Activated CD4-positive, alpha-beta T cell treated with anti-CD3 and anti-CD28 coated beads, Interleukin-2, amount 50 U/mL, for 1 hour (primary cell): ENCODE results near the gene WAC.
A peak's percentile ranks its signal among the peaks of the same experiment; 100 is the strongest.

Source experiments
- DNase-seq: peaks from one replicate; pipeline ENCODE4 v3.0.0-alpha.2; 2020

Gene WAC

DNA sequence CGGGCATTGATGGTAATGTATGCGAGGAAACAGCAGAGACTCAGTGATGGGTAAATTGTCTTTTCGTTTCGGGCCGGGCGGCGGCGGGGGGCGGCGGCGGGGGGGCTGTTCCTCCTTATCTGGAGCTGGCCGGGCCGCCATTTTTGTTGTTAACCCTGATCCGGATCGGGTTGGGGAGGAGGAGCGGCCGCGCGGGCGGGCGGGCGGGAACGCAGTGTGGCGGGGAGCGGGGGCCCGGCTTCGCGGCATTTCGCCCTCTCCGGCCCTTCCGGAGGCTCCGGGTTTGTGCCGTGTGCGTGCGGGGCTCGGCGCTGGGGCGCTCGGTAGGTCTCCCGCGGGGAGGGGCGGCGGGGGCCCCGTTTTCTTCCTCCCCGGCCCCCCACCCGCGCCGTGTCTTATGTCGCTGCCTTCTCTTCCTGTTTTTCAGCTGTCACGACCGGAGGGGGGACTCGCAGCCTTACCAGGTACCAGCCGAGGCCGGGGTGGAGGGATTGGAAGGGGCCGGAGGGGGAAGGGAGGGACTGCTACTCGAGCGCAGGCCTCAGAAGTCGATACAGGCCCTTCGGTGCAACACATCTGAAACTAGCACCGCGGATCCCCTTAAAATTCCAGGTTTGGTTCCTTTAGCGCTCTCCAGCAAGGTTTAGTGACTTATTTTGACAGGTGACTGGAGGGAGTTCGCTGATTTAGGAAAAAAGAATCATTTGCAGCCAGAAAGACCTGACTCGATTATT lies 820 bp downstream of the WAC start:
- peak; percentile 65 for DNase-seq

DNA sequence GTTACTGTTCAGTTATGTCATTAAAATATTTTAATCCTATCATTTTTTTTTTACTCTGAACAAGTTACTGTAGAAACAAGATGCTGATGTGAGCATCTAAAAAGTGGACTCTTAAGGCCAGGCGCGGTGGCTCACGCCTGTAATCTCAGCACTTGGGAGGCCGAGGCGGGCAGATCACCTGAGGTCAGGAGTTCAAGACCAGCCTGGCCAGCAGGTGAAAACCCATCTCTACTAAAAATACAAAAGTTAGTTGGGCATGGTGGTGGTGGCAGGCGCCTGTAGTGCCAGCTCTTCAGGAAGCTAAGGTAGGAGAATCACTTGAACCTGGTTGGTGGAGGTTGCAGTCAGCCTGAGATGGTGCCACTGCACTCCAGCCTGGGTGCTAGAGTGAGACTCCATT lies 2.9 kb downstream of the WAC start:
- no peak for DNase-seq

DNA sequence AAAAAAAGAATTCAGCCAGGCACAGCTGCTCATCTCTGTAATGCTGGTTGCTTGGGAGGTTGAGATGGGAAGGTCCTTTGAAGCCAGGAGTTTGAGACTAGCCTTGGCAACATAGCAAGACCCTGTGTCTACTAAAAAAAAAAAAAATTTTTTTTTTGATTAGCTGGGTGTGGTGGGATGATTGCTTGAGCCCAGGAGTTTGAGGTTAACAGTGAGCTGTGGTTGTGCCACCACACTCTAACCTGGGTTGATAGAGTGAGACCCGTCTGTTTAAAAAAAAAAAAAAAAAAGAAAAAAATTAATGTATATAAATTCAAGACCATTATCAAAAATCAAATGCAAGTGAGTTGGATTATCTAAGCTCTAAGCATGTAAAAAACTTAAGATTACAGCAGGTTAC lies 5.7 kb downstream of the WAC start:
- no peak for DNase-seq

DNA sequence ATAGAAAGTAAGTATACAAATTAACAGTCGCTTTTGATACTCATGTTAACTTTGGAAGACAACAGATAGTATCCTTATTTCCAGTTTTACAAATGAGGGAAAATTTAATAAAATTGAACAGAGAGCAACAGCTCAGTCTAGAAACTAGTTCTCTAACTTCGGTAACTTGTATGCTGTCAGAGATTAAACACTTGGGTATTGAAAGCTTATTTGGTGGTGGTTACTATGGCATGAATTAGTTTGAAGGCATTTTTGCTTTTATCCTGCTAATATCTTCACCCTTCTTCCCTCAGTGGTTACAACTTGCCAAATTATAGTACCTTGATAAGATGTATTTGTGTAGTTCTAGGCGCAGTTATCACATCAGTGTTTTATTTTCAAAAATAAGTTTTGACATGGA lies 7.2 kb downstream of the WAC start:
- DNase-seq: no peak

DNA sequence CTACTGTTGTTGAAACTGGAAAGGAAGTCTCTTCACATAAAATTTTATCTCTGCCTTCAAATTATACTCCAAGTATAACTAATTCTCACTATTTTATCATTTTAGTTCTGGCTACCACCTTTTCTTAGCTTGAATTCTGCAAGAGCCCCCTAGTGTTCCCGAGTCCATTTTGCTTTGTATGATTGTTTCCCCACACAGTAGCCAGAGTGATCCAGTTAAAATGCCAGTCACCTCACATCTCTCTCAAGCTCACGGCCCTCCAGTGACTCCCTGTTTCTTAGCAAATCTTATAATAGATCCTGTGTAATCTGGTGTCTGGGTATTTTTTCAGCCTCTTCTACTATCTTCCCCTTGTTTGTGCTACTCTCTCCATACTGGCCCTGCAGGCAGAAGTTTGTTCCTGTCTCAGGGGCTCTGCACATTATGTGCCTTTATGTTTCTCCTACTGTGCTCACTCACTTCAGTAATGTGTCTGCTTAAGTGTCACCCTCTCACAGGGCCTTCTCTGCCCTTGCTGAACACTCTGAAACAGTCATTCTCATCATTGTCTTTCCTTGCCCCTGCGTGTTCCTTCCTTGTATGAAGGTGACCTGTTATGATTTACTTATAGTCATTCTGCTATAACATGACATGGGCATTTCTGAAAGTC lies 8.9 kb downstream of the WAC start:
- DNase-seq: no peak

DNA sequence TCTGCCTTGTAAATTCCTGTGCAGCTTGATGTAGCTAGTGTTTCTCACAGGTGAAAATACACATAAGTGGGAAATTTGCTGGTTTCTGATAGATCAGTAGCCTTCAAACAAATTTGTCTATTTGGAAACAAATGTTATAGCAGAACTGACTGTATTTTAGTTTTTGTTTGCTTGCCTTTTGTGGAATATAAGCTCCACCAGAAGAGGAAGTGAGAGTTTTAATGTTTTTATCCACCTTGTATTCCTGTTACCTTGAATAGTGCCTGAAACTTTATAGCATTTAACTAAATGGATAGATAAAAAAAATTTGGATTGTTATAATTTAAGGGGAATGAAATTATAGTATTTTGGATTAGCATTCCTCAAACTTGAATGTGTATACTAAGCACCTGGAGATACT lies 9.8 kb downstream of the WAC start:
- no peak for DNase-seq

DNA sequence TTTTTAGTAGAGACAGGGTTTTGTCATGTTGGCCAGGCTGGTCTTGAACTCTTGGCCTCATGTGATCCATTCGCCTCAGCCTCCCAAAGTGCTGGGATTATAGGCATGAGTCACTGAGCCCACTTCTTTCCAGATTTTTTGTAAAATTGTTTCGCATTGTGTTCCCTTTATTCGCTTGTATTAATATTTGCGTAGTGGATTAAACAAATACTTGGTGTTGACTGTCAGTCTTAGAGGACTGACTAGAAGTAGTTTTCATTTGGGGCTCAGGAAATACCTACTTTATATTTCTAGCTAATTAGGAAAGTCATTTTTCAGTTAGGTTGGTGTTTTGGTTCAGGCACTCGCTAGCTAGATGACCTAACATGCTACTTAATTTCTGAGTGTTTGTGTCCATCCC lies 11.1 kb downstream of the WAC start:
- no peak for DNase-seq

DNA sequence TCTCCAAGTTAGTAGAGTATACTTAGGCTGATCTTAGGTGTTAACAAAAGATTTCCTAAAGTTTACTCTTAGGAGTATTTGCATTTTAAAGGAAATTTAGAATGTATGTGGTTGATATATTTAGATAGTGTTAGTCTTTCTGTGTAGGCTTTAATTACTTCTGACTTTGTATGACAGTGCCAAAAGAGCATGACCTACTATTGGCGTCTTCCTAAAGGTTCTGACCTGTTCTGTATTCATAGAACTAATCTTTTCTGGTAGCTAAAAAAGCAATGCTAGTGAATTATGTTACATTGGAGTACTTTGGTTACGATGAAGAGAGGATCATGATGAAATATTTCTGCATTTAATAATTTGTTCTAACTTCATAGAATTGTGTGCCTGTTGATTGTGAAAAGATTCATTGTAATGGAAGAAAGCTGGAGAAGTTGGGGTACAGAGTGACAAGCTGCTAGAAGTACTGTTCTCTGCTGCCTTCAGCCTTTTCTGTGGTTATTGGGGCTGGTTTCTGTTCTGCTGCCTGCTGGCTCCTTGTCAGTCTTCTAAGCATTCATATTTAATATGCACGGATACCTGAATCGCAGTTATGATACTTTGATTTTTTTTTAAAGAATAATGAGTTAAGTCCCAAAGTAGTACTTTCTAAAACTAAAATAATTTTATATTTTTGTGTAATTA lies 13.2 kb downstream of the WAC start:
- no peak for DNase-seq

DNA sequence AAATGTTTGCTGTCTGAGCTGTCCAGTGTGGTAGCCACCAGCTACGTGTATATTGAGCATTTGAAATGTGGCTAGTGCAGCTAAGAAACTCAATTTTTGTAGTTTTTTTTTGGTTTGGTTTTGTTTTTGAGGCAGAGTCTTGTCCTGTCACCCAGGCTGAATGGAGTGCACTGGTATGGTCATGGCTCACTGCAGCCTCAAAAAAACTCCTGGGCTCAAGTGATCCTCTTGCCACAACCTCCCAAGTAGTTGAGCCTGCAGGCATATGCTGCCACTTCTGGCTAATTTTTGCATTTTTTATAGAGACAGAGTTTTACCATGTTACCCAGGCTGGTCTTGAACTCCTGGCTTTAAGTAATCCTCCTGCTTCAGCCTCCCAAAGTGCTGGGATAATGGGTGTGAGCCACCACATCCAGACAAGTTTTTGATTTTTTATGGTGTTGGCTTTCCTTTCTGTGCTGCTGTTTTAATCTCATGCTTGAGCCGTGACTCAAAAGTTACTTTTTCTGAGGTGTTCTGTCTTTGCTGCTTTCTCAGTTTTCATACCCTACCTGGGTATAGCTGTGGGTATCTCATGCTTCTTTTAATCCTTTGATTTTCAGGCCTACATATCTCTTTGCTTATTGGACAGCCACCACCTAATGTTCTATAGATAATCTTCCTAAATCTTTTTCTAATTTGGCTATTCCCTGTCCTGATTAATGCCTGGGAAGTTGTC lies 16.0 kb downstream of the WAC start:
- no peak for DNase-seq

DNA sequence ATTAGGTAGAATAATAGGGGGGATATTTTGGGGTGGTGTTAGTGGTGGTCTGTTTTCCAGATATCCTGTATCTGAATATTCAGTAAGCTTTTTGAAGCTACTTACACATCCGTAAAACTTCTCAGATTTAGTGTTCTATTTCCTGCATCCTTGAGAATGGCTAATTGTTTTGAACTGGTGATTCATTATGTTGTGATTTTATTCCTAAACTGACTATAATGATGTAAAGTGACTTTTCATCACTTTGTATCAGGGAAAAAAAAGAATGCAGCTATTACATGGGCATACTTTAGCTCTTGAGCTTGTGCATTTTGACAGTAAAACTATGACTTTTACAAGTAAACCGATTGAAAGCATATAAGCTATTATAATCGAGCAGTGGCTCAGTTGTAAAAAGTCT lies 18.2 kb downstream of the WAC start:
- no peak for DNase-seq

DNA sequence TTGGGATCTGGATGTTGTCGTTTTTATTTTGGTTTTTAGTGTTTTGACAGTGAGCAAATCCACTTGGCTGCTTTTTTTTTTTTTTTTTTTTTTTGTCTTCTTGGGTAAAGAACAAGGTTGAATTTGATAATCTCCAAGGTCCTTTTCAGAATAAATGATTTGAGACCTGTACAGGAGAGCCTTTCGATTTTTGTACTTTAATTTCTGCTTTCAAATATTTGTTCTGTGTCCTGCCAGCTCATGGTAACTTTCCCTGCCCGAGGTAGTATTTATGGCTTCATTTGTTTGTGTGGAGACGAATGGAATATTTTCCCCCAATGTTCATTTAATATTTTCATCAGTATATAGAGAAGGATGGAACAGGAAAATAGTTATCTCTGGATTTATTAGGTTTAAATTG lies 19.9 kb downstream of the WAC start:
- no peak for DNase-seq

DNA sequence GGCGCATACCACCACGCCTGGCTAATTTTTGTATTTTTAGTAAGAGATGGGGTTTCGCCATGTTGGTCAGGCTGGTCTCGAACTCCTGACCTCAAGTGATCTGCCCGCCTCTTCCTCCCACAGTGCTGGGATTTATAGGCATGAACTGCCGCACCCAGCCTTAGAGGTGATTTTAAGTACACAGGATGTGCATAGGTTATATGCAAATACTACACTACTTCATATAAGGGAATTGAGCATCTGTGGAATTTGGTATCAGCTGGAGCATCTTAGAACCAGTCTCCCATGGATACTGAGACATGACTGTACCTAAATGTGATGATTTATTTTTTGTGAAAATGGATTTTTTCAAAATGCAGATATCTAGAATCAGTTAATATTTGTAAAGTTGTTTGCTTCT lies 21.1 kb downstream of the WAC start:
- no peak for DNase-seq

DNA sequence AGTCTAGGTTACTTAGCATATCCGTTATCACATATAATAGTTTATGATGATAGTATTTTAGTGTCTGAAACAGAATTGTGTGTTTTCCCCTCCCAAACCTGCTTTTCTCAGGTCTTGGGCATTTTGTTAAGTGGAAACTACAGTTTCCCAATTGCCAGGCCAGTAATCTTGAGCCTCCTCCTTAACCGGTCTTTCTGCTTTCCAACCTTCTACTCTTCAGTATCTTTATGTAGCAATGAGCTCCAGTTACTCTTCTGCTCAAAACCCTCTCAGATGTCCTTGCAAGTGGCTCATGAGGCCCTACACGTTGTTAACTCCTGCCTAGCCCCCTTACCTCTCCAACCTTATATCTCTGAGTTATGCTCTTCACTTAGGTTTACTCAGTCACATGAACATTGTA lies 22.0 kb downstream of the WAC start:
- no peak for DNase-seq

DNA sequence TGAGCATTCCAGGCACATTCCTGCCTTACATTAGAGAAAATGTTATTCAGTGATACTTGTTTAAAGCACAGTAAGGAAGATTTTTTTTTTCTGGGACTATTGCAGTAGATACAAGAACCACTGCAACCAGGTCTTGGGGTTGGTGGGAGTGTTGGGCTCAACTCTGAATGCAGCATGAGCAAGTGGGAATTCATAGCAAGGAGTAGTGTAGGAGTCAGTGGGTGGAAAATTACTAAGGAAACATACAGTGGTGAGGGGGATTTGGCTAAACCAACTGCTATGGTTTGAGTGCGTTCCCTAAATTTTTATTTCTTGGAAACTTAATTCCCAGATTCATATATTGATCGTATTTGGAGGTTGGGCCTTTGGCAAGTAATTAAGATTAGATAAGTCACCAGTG lies 22.4 kb downstream of the WAC start:
- no peak for DNase-seq

DNA sequence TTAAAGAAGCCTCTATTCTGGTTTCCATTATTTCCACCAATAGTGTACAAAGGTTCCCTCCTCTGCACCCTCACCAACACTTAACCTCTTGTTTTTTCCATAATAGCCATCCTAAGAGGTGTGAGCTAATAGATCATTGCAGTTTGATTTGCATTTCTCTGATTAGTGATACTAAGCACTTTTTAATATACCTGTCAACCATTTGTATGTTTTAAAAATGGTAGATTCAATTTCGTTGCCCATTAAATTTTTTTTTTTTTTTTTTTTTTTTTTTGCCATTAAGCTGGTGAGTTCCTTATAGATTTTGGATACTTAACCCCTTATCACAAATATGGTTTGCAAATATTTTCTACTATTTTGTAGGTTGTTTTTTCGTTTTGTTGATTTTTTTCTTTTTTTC lies 23.2 kb downstream of the WAC start:
- DNase-seq: no peak

DNA sequence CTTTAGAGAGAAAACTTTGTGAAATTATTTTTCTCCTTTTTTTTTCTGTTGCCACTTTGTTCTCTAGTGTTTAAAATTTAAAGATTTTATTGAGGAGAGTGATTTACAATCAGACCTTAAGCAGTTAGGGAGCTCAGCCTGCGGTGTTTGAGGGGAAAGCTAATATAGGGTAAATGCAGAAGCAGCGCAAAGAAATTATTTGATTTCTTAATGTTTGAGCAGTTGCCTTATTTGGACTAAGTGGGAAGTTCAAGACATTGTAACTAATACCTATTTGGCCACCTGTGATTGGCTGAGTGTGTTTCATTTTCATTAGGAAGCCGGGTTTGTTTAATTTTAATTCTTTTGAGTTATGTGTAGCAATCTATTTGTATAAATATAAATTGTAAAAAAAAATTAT lies 25.3 kb downstream of the WAC start:
- no peak for DNase-seq

DNA sequence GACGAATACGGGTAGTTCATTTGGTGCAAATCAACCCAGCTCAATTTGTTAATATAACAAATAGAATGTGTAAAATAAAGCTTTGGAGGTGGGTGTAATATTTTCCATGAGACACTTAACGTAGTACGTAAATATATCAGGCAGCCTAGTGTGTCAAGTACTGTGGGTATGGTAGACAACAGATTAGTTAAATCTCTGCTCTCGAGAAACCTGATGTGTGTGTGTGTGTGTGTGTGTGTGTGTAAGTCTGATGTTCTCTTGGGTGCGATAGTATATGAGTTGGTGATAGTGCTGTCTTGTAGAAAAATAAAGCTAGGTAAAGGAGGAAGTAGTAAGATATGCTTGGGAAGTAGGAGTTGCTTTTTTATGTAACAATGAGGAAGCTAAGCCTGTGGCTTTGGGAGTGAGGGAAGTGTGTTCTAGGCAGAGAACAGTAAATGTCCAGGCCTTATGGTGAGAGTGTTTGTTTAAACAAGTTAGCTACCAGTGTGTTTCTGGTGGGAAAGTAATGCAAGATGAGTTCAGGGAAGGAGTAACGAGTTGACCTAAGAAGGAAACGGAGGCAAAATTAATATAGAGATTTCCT lies 26.1 kb downstream of the WAC start:
- no peak for DNase-seq

DNA sequence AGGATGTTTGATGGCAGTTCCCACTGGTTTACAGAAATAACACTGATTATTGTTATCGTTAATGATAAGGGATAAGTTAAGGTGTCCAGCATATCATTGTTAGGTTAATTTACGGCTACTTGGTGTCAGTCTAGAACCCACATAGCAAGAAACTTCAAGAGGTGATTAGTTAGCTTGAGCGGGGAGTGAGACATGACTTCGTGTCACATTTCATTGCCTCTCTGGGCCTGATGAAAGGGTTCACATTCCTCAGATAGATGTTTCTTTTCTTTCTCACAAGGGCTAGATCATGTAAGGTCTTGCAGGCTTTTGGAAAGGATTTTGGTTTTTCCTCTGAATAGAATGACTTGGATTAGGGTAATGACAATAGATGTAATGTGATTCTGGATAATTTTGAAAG lies 26.7 kb downstream of the WAC start:
- DNase-seq: no peak

DNA sequence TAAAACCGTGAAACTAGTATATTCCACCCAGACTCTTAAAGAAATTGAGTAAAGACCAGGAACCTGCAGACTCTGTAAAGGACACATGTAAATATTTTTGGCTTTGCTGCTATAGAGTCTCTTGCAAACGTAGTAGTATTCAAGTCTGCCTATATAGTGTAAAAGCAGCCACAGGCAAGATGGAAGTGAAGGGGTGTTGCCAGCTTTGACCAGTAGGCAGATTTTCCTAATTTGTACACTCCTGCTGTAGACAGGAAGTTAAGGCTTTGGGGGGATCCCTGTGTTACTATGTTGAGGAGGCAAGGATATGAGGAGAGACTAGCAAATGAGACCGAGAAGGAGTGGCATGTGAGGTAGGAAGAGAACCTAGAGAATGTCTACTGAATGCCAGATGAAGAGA lies 27.7 kb downstream of the WAC start:
- no peak for DNase-seq

DNA sequence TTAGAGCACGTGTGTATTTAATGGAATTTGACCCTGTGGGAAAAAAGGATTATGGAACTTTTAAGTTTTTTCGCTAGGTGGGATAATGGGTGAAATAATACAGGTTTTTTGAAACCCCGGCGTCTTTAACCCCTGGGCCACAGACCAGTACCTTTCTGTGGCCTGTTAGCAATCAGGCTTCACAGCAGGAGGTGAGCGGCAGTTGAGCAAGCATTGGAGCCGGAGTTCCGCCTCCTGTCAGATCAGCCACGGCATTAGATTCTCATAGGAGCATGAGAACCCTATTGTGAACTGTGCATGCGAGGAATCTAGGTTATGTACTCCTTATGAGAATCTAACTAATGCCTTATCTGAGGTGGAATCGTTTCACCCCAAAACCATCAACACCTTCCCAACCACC lies 28.6 kb downstream of the WAC start:
- no peak for DNase-seq

DNA sequence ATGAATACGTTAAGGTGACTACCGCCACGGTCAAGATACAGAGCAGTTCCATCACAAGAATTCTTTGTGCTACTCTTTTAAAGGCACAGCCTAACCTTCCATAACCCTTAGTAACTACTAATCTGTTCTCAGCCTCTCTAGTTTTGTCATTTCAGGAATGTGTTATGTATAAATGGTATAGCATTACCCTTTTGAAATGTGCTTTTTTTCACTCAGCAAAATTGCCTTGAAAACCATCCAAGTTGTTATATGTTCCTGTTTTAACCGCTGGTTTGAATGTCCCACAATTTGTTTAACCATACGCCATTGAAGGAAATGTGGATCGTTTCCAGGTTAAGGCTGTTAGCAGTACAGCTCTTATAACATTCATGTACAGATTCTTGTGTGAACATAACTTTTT lies 32.0 kb downstream of the WAC start:
- no peak for DNase-seq

DNA sequence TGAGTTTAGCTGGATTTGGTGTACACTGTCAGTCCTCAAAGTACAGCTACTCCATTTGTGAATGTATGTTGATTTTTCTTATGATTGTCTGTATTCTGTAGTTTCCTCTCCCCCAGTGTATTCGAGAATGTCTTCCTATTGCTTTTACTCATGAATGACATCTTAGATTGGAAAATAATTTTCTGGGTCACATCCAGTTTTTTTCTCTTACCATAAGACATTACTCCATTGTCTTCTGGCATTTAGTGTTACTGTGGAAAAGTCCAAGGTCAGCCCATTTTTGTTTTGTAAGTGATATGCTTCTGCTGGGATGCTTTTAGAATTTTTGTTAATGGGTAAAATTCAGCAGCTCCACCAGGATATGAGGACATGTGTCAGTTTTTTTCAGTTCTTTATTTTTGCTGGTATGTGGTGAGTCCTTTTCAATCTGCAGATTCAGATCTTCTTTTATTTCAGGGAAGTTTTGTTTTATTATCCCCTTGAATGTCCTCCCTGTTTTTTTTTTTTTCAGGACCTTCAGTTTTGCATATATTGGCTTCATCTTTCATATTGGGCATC lies 33.6 kb downstream of the WAC start:
- no peak for DNase-seq

DNA sequence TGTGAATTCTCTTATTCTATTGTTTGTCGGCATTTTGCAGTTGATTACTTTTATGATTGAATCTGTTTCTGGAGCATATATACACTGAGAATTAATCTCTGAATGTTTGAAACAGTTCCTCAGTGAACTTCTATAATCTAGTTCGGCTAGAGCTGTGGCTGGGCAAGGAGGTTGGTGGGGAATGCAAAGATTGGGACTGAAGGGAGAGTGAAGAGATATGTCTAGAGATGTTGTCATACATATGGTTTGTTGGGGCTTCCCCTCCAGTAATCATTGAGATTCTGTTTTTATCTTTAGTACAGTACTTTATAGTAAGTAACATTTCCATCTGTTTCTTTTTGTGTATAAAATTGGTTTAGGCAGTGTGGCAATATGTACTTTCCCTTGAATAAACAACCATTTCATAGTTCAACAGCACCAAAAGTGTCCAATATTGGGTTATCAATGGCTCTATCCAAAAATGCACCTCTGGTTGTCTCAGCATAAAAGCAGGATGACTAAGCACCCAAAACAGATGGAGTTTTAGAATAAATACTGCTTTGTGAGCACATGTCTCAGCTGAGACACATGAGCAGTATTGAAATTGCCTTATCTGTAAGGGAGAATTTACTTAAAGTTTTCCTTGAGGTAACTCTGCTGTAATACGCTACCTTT lies 36.7 kb downstream of the WAC start:
- DNase-seq: no peak
